ENCODE results near the gene DHODH.

The DHODH gene

GRCh38 chr16:72013389-72013788 lies 4.8 kb downstream of the DHODH start:
- no peak overlapping the region for H4K91ac ChIP-seq (ENCODE audit: low read depth, low read length, poor library complexity)
- no CpG with 5 or more reads among the region's 5 CpGs for WGBS, 2 donors (ENCODE audit: extremely low coverage in 2 of 2, insufficient read length in 2 of 2, insufficient replicate concordance in 1 of 2)
- DNase-seq (ENCODE audit: low spot score) = no peak

GRCh38 chr16:72013888-72014581 lies 5.5 kb downstream of the DHODH start:
- H3K27me3 ChIP-seq (ENCODE audit: control insufficient read depth in 3 of 3, insufficient read depth in 3 of 3, low read depth in 1 of 3, low read length in 3 of 3) = no peaks in the 10 kb centered on the region
- H2AFZ ChIP-seq (ENCODE audit: low read length) = no peak overlapping the region
- H2BK12ac ChIP-seq (ENCODE audit: low read length) = no peak overlapping the region
- no peak overlapping the region for H3K14ac ChIP-seq (ENCODE audit: low read length)
- no peak for DNase-seq (ENCODE audit: low spot score)
- H2BK5ac ChIP-seq (ENCODE audit: low read length) = no peak overlapping the region
- no peaks in the 10 kb centered on the region for H3K9me3 ChIP-seq (replicated peaks in 1 of 2; ENCODE audit: control insufficient read depth in 2 of 2, insufficient read depth in 1 of 2, low read depth in 1 of 2, low read length in 2 of 2)
- no peak overlapping the region for H3K18ac ChIP-seq (ENCODE audit: low read length)
- H2BK15ac ChIP-seq (ENCODE audit: low read length) = no peak overlapping the region
- no peak overlapping the region for H2AK5ac ChIP-seq (ENCODE audit: low read depth, low read length)
- no peaks in the 10 kb centered on the region for H3K4me1 ChIP-seq (ENCODE audit: control insufficient read depth in 2 of 2, insufficient read depth in 1 of 2, low read depth in 1 of 2, low read length in 2 of 2)
- H3K79me1 ChIP-seq (ENCODE audit: low read depth, low read length) = no peaks in the 10 kb centered on the region
- no peak overlapping the region for H3K23ac ChIP-seq (ENCODE audit: low read depth, low read length, poor library complexity)
- no peak overlapping the region for H3K4ac ChIP-seq (ENCODE audit: low read length)
- H3K36me3 ChIP-seq (replicated peaks in 1 of 2; ENCODE audit: control insufficient read depth in 2 of 2, insufficient read depth in 2 of 2, low read length in 2 of 2) = peaks cover 20 to 74% of the 10 kb centered on the region in 2 donors
- no peak overlapping the region for H3K4me2 ChIP-seq (ENCODE audit: insufficient read depth, low read length, poor library complexity, severe bottlenecking)
- H3K27ac ChIP-seq (replicated peaks; ENCODE audit: low read length) = no peak overlapping the region
- H2BK120ac ChIP-seq (ENCODE audit: low read depth, low read length) = no peak overlapping the region
- no peak overlapping the region for H4K91ac ChIP-seq (ENCODE audit: low read depth, low read length, poor library complexity)
- no peak overlapping the region for H4K8ac ChIP-seq (ENCODE audit: low read depth, low read length)
- H3K9ac ChIP-seq (ENCODE audit: low read depth, low read length, poor library complexity) = no peak overlapping the region
- WGBS, 2 donors (ENCODE audit: extremely low coverage in 2 of 2, insufficient read length in 2 of 2, insufficient replicate concordance in 1 of 2) = no CpG with 5 or more reads among the region's 15 CpGs
- no peak overlapping the region for H3K4me3 ChIP-seq (ENCODE audit: low read length in 2 of 2)

More at GRCh38 chr16:72013389-72013788, 4.8 kb downstream of the DHODH start:
- Histone ChIP-seq H2BK15ac (ENCODE audit: low read length) (no peak overlapping the region), H3K27ac (replicated peaks; ENCODE audit: low read length) (no peak overlapping the region), H2BK5ac (ENCODE audit: low read length) (no peak overlapping the region), H3K79me1 (ENCODE audit: low read depth, low read length) (no peaks in the 10 kb centered on the region), H3K4me3 (ENCODE audit: low read length in 2 of 2) (no peak overlapping the region), H3K9ac (ENCODE audit: low read depth, low read length, poor library complexity) (no peak overlapping the region), H3K4ac (ENCODE audit: low read length) (no peak overlapping the region), H3K27me3 (ENCODE audit: control insufficient read depth in 3 of 3, insufficient read depth in 3 of 3, low read depth in 1 of 3, low read length in 3 of 3) (no peaks in the 10 kb centered on the region), H3K14ac (ENCODE audit: low read length) (no peak overlapping the region), H3K23ac (ENCODE audit: low read depth, low read length, poor library complexity) (no peak overlapping the region), H2BK120ac (ENCODE audit: low read depth, low read length) (no peak overlapping the region), H4K8ac (ENCODE audit: low read depth, low read length) (no peak overlapping the region), H3K36me3 (replicated peaks in 1 of 2; ENCODE audit: control insufficient read depth in 2 of 2, insufficient read depth in 2 of 2, low read length in 2 of 2) (peaks cover 20 to 69% of the 10 kb centered on the region in 2 donors), H3K18ac (ENCODE audit: low read length) (no peak overlapping the region), H3K4me2 (ENCODE audit: insufficient read depth, low read length, poor library complexity, severe bottlenecking) (no peak overlapping the region), H2BK12ac (ENCODE audit: low read length) (no peak overlapping the region), H3K9me3 (replicated peaks in 1 of 2; ENCODE audit: control insufficient read depth in 2 of 2, insufficient read depth in 1 of 2, low read depth in 1 of 2, low read length in 2 of 2) (no peaks in the 10 kb centered on the region), H2AFZ (ENCODE audit: low read length) (no peak overlapping the region), H3K4me1 (ENCODE audit: control insufficient read depth in 2 of 2, insufficient read depth in 1 of 2, low read depth in 1 of 2, low read length in 2 of 2) (no peaks in the 10 kb centered on the region), H2AK5ac (ENCODE audit: low read depth, low read length) (no peak overlapping the region)

- Histone ChIP-seq H3K9me3 (replicated peaks in 1 of 2; ENCODE audit: control insufficient read depth in 2 of 2, insufficient read depth in 1 of 2, low read depth in 1 of 2, low read length in 2 of 2) (no peaks in the 10 kb centered on the region), H3K79me1 (ENCODE audit: low read depth, low read length) (no peaks in the 10 kb centered on the region), H3K4me3 (ENCODE audit: low read length in 2 of 2) (no peak overlapping the region), H3K14ac (ENCODE audit: low read length) (no peak overlapping the region), H2AFZ (ENCODE audit: low read length) (no peak overlapping the region), H2BK5ac (ENCODE audit: low read length) (no peak overlapping the region), H4K91ac (ENCODE audit: low read depth, low read length, poor library complexity) (no peak overlapping the region), H4K8ac (ENCODE audit: low read depth, low read length) (no peak overlapping the region), H3K4ac (ENCODE audit: low read length) (no peak overlapping the region), H2BK120ac (ENCODE audit: low read depth, low read length) (no peak overlapping the region), H3K9ac (ENCODE audit: low read depth, low read length, poor library complexity) (no peak overlapping the region), H3K18ac (ENCODE audit: low read length) (no peak overlapping the region), H3K4me1 (ENCODE audit: control insufficient read depth in 2 of 2, insufficient read depth in 1 of 2, low read depth in 1 of 2, low read length in 2 of 2) (no peaks in the 10 kb centered on the region), H3K27ac (replicated peaks; ENCODE audit: low read length) (no peak overlapping the region), H3K36me3 (replicated peaks in 1 of 2; ENCODE audit: control insufficient read depth in 2 of 2, insufficient read depth in 2 of 2, low read length in 2 of 2) (peaks cover 22 to 80% of the 10 kb centered on the region in 2 donors), H3K23ac (ENCODE audit: low read depth, low read length, poor library complexity) (no peak overlapping the region), H2BK15ac (ENCODE audit: low read length) (no peak overlapping the region), H2AK5ac (ENCODE audit: low read depth, low read length) (no peak overlapping the region), H2BK12ac (ENCODE audit: low read length) (no peak overlapping the region), H3K4me2 (ENCODE audit: insufficient read depth, low read length, poor library complexity, severe bottlenecking) (no peak overlapping the region), H3K27me3 (ENCODE audit: control insufficient read depth in 3 of 3, insufficient read depth in 3 of 3, low read depth in 1 of 3, low read length in 3 of 3) (no peaks in the 10 kb centered on the region)
- DNase-seq (ENCODE audit: low spot score) = no peak
- no CpG with 5 or more reads among the region's 8 CpGs for WGBS, 2 donors (ENCODE audit: extremely low coverage in 2 of 2, insufficient read length in 2 of 2, insufficient replicate concordance in 1 of 2)
Observed at GRCh38 chr16:72014675-72015074, 6.1 kb downstream of the DHODH start.

GRCh38 chr16:72015124-72015523 lies 6.6 kb downstream of the DHODH start:
- DNase-seq (ENCODE audit: low spot score) = no peak
- no peak overlapping the region for H3K27ac ChIP-seq (replicated peaks; ENCODE audit: low read length)
- no CpG with 5 or more reads among the region's 3 CpGs for WGBS, 2 donors (ENCODE audit: extremely low coverage in 2 of 2, insufficient read length in 2 of 2, insufficient replicate concordance in 1 of 2)
- H3K79me1 ChIP-seq (ENCODE audit: low read depth, low read length) = no peaks in the 10 kb centered on the region
- no peaks in the 10 kb centered on the region for H3K4me1 ChIP-seq (ENCODE audit: control insufficient read depth in 2 of 2, insufficient read depth in 1 of 2, low read depth in 1 of 2, low read length in 2 of 2)
- no peak overlapping the region for H2BK15ac ChIP-seq (ENCODE audit: low read length)
- H3K9me3 ChIP-seq (replicated peaks in 1 of 2; ENCODE audit: control insufficient read depth in 2 of 2, insufficient read depth in 1 of 2, low read depth in 1 of 2, low read length in 2 of 2) = no peaks in the 10 kb centered on the region
- no peak overlapping the region for H2AK5ac ChIP-seq (ENCODE audit: low read depth, low read length)
- no peak overlapping the region for H3K4me3 ChIP-seq (ENCODE audit: low read length in 2 of 2)
- H4K91ac ChIP-seq (ENCODE audit: low read depth, low read length, poor library complexity) = no peak overlapping the region
- H3K9ac ChIP-seq (ENCODE audit: low read depth, low read length, poor library complexity) = no peak overlapping the region
- H3K4ac ChIP-seq (ENCODE audit: low read length) = no peak overlapping the region
- H3K23ac ChIP-seq (ENCODE audit: low read depth, low read length, poor library complexity) = no peak overlapping the region
- no peaks in the 10 kb centered on the region for H3K27me3 ChIP-seq (ENCODE audit: control insufficient read depth in 3 of 3, insufficient read depth in 3 of 3, low read depth in 1 of 3, low read length in 3 of 3)
- no peak overlapping the region for H2BK5ac ChIP-seq (ENCODE audit: low read length)
- no peak overlapping the region for H3K4me2 ChIP-seq (ENCODE audit: insufficient read depth, low read length, poor library complexity, severe bottlenecking)
- H2BK12ac ChIP-seq (ENCODE audit: low read length) = no peak overlapping the region
- no peak overlapping the region for H3K18ac ChIP-seq (ENCODE audit: low read length)
- H3K36me3 ChIP-seq (replicated peaks in 1 of 2; ENCODE audit: control insufficient read depth in 2 of 2, insufficient read depth in 2 of 2, low read length in 2 of 2) = peaks cover 22 to 78% of the 10 kb centered on the region in 2 donors
- H4K8ac ChIP-seq (ENCODE audit: low read depth, low read length) = no peak overlapping the region
- H3K14ac ChIP-seq (ENCODE audit: low read length) = no peak overlapping the region
- no peak overlapping the region for H2BK120ac ChIP-seq (ENCODE audit: low read depth, low read length)
- H2AFZ ChIP-seq (ENCODE audit: low read length) = no peak overlapping the region
